GM13976 (cell line): ENCODE measurements around the gene GULP1.

Source experiments
- DNase-seq: peaks from one replicate; pipeline ENCODE4 v3.0.0; 2012; ENCODE audit warnings: low spot score
- in situ Hi-C: fragments of 300-500 bp; cut with MboI; formaldehyde crosslinking; loops from one replicate; pipeline ENCODE4 v1.12.0; 2022; ENCODE audit warnings: low sequenced_read_pairs, mixed read lengths, inconsistent platforms; ENCODE audit not compliant: unreplicated experiment
- TF ChIP-seq, protein P1 (sequence below): IDR thresholded peaks from 2 replicates; pipeline ENCODE4 v1.5.1; 2012; ENCODE audit warnings: borderline replicate concordance, mild to moderate bottlenecking; ENCODE audit not compliant: insufficient read depth; ENCODE audit errors: extremely low read depth, missing control alignments, control extremely low read depth

Gene GULP1

DNA sequence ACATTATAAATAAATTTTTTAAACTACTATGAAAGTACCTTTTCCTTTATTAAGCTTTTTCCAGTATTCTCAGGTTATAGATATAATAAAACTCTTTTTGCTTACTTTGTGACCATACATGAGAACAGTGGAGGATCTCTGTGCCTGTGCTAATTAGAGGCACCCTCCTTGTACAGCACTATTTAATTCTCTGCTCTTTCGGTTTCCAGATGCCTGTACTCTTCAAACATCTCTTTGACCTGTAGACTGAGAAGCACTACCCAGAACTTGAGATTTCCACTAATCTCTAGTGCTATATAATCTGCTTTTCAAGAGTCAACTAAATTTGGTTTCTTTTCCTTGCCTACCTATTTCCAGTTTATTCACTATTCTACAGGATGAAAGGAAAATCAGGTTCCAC, 131.1 kb downstream of the GULP1 start:
- DNase-seq: no peak
- in situ Hi-C loops: no loop called here
- TF ChIP-seq, protein P1, sequence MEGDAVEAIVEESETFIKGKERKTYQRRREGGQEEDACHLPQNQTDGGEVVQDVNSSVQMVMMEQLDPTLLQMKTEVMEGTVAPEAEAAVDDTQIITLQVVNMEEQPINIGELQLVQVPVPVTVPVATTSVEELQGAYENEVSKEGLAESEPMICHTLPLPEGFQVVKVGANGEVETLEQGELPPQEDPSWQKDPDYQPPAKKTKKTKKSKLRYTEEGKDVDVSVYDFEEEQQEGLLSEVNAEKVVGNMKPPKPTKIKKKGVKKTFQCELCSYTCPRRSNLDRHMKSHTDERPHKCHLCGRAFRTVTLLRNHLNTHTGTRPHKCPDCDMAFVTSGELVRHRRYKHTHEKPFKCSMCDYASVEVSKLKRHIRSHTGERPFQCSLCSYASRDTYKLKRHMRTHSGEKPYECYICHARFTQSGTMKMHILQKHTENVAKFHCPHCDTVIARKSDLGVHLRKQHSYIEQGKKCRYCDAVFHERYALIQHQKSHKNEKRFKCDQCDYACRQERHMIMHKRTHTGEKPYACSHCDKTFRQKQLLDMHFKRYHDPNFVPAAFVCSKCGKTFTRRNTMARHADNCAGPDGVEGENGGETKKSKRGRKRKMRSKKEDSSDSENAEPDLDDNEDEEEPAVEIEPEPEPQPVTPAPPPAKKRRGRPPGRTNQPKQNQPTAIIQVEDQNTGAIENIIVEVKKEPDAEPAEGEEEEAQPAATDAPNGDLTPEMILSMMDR: no peak

DNA sequence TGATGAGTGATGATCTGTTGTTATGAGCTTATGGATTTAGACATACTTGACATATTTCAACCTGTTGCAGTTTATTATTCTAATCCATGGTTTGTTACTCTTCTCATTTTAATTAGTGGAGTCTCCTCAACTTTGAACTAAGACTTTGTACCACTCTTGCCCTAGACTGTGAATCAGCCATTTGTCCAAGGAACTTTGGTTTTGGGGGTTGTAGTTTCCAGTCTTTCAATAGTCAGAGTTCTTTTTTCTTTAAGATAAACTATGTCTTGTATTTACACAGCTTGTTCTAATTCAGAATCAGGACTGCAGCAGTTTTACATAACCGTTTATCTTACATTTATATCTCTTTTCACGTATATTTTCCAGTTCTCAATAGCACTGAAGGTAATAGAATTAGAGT, 133.6 kb downstream of the GULP1 start:
- in situ Hi-C loops: no loop called here
- TF ChIP-seq, protein P1: no peak
- DNase-seq: no peak

DNA sequence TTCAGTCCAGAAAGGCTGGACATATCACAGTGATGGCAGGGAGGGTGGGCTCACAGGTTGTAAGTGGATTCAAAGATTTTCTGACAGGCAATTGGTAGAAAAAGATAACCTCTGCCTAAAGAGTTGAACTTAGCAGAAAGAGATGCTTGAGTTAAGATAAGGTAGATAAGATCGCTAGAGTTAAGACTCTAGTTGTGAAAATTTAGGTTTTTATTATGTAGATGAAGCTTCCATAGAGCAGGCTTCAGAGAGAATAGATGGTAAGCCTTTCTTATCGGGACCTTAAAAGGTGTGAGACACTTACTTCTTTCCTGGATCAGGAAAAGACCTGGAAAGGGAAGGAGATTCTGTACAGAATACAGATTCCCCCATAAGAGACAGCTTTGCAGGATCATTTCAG, 134.4 kb downstream of the GULP1 start:
- DNase-seq: no peak
- TF ChIP-seq, protein P1: no peak
- in situ Hi-C loops: no loop called here

DNA sequence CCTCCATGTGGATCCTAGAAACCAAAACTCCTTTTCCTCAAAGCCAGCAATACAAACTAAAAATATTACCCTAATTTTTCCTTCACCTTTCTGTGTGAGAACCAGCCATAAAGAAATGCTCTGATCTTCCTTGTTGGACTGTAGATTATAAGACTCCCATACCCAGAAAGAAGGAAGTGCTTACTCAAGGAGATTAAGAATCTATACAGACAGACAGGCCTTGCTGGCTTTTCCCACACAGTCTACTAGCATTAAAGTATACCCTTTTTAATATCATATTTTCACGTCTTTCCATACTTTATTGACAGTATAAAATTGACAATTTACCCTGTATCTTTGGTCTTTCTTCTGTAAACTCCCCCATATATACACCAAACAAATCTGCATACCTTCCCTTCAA, 139.0 kb downstream of the GULP1 start:
- in situ Hi-C loops: no loop called here
- TF ChIP-seq, protein P1: no peak
- DNase-seq: no peak

DNA sequence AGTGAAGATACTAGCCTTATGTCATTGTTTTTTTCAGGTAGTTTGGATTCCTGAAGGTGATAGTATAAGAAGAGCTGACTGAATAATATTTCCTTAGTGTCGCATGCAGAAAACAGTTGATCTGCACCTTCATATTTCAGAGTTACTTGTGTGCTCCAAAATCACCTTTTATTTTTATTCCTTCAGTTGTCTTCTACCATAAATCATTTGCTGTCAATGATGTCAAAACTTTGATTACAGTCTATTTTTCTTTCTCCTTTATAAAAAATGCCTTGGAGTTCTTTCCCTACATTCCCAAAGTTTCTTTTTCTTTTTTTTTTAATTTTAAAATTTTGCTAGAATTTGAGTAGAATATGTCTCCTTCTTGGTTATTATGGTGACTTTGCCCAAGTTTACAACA, 142.3 kb downstream of the GULP1 start:
- in situ Hi-C loops: no loop called here
- TF ChIP-seq, protein P1: no peak
- no peak for DNase-seq

DNA sequence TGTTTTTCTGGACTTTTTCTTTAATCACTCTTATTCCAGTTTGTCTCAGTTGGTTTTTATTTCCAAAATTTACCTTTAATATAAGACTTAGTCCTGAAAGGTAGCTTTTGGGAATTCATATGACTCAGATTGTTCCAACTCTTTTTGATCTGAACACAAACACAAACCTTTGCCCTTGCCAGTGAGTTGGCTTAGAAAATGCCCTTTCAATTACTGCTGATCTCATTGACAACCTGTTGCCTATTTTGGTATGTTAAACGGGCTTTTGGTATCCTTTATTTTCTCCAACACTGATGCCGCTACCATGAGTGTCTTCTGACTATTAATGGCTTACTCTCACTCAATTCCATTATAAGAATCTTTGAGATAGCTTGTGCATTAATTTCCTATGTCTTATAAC, 143.4 kb downstream of the GULP1 start:
- TF ChIP-seq, protein P1: no peak
- no peak for DNase-seq
- in situ Hi-C loops: no loop called here

DNA sequence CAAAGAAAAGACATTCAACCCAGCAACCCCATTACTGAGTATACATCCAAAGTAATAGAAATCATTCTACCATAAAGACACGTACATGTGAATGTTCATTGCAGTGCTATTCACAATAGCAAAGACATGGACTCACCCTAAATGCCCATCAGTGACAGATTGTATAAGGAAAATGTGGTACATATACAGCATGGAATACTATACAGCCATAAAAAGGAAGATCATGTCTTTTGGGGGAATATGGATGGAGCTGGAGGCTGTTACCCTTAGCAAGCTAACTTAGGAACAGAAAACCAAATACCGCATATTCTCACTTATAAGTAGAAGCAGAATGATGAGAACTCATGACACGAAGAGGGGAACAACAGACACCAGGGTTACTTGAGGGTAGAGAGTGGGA, 145.9 kb downstream of the GULP1 start:
- TF ChIP-seq, protein P1: no peak
- in situ Hi-C loops: no loop called here
- DNase-seq: no peak
